IMR-90 (cell line): ENCODE data around the gene ROMO1. TPM values are rescaled to one million over a fixed set of nuclear protein-coding genes. Genes with fewer than 3 reads are reported as not detected.
A peak's percentile ranks its signal among the peaks of the same experiment; 100 is the strongest.

Experiments
- ATAC-seq: fragments of 200-7000 bp; cut with Tn5 transposase; 2 replicates; pipeline ENCODE4 v1.9.1; 2020; ENCODE audit warnings: low read depth, mild to moderate bottlenecking, moderate library complexity
- BruUV-seq: library from RNA; stranded (reverse); fragments of 400-500 nt; replicated peaks from 2 replicates; lab custom pipeline; 2021; lab: Mats Ljungman, UMichigan
- CTCF ChIA-PET: fragments of 300-600 bp; formaldehyde crosslinking; extraction: SDS; loops from one replicate; lab custom pipeline; 2021; ENCODE audit warnings: antibody characterized with exemption; lab: Yijun Ruan, JAX
- POLR2A ChIA-PET: fragments of 300-600 bp; sonication (Branson Sonifier 250); formaldehyde crosslinking; loops from one replicate; lab custom pipeline; 2022; ENCODE audit warnings: antibody characterized with exemption; ENCODE audit not compliant: unreplicated experiment; lab: Charles Lee
- DNase-seq: peaks from one replicate; pipeline ENCODE4 v3.0.0; 2013
- H2AFZ ChIP-seq: replicated peaks from 2 replicates; pipeline ENCODE3; 2013; ENCODE audit warnings: low read length, mild to moderate bottlenecking; ENCODE audit not compliant: poor library complexity
- H2AK5ac ChIP-seq: 2 replicates; pipeline ENCODE4 v1.6.1; 2013; ENCODE audit warnings: low read depth, low read length, inconsistent platforms
- H2AK9ac ChIP-seq: replicated peaks from 2 replicates; pipeline ENCODE3; 2013; ENCODE audit warnings: mild to moderate bottlenecking, low read depth, low read length, moderate library complexity; ENCODE audit not compliant: poor library complexity
- H2BK120ac ChIP-seq: 2 replicates; pipeline ENCODE4 v1.6.1; 2013; ENCODE audit warnings: low read depth, low read length, inconsistent platforms
- H2BK15ac ChIP-seq: 3 replicates; pipeline ENCODE4 v1.6.1; 2013; ENCODE audit warnings: low read depth, low read length, inconsistent platforms
- H2BK20ac ChIP-seq: 2 replicates; pipeline ENCODE4 v1.6.1; 2013; ENCODE audit warnings: low read depth, mild to moderate bottlenecking, inconsistent platforms, low read length, moderate library complexity
- H2BK5ac ChIP-seq: 2 replicates; pipeline ENCODE4 v1.6.1; 2013; ENCODE audit warnings: mild to moderate bottlenecking, low read depth, low read length, inconsistent platforms; ENCODE audit not compliant: poor library complexity, severe bottlenecking
- H3K14ac ChIP-seq: replicated peaks from 2 replicates; pipeline ENCODE4 v1.6.1; 2013; ENCODE audit warnings: low read depth, low read length, inconsistent platforms
- H3K18ac ChIP-seq: 2 replicates; pipeline ENCODE4 v1.6.1; 2013; ENCODE audit warnings: low read depth, low read length, control low read depth
- H3K23ac ChIP-seq: 2 replicates; pipeline ENCODE4 v1.6.1; 2013; ENCODE audit warnings: low read depth, low read length, inconsistent platforms
- H3K27ac ChIP-seq: 2 replicates; pipeline ENCODE4 v1.5.1; 2013; ENCODE audit warnings: mild to moderate bottlenecking, control low read depth, low read length; ENCODE audit not compliant: insufficient read depth
- H3K27me3 ChIP-seq: 2 replicates; pipeline ENCODE4 v1.6.1; 2013; ENCODE audit warnings: low read length; ENCODE audit not compliant: control insufficient read depth, insufficient read depth
- H3K36me3 ChIP-seq: 2 replicates; pipeline ENCODE4 v1.6.1; 2013; ENCODE audit warnings: low read length, mixed read lengths; ENCODE audit not compliant: control insufficient read depth, insufficient read depth
- H3K4ac ChIP-seq: 2 replicates; pipeline ENCODE4 v1.6.1; 2013; ENCODE audit warnings: low read depth, low read length, inconsistent platforms
- H3K4me1 ChIP-seq: 2 replicates; pipeline ENCODE4 v1.6.1; 2013; ENCODE audit warnings: low read length, mixed read lengths; ENCODE audit not compliant: control insufficient read depth, insufficient read depth
- H3K4me2 ChIP-seq: 2 replicates; pipeline ENCODE4 v1.6.1; 2013; ENCODE audit warnings: low read depth, mild to moderate bottlenecking, control low read depth, low read length, moderate library complexity
- H3K4me3 ChIP-seq: 2 replicates; pipeline ENCODE4 v1.5.1; 2013; ENCODE audit warnings: low read depth, mild to moderate bottlenecking, control low read depth, low read length, moderate library complexity; ENCODE audit not compliant: insufficient read depth
- H3K56ac ChIP-seq: 2 replicates; pipeline ENCODE4 v1.6.1; 2013; ENCODE audit warnings: low read length, inconsistent platforms; ENCODE audit not compliant: insufficient read depth; ENCODE audit errors: extremely low read depth
- H3K79me1 ChIP-seq, 2 experiments: 2 replicates each; pipeline ENCODE4 v1.6.1; 2013; ENCODE audit warnings: low read length in 2 of 2, inconsistent platforms in 1 of 2, low read depth in 1 of 2
- H3K9ac ChIP-seq: 2 replicates; pipeline ENCODE4 v1.6.1; 2013; ENCODE audit warnings: low read depth, low read length, control low read depth
- H3K9me1 ChIP-seq: 2 replicates; pipeline ENCODE4 v1.6.1; 2013; ENCODE audit warnings: low read length, inconsistent platforms; ENCODE audit not compliant: insufficient read depth
- H3K9me3 ChIP-seq: 2 replicates; pipeline ENCODE4 v1.6.1; 2013; ENCODE audit warnings: low read length; ENCODE audit not compliant: control insufficient read depth, insufficient read depth
- H4K20me1 ChIP-seq: 2 replicates; pipeline ENCODE4 v1.6.1; 2013; ENCODE audit warnings: low read length, inconsistent platforms; ENCODE audit not compliant: insufficient read depth
- H4K5ac ChIP-seq: 2 replicates; pipeline ENCODE4 v1.6.1; 2013; ENCODE audit warnings: mild to moderate bottlenecking, low read depth, low read length, control low read depth
- H4K8ac ChIP-seq, 2 experiments: 2 replicates each; pipeline ENCODE4 v1.6.1; 2013; ENCODE audit warnings: low read depth in 2 of 2, low read length in 2 of 2, control low read depth in 1 of 2, inconsistent platforms in 1 of 2
- H4K91ac ChIP-seq: 2 replicates; pipeline ENCODE4 v1.6.1; 2013; ENCODE audit warnings: low read depth, low read length, inconsistent platforms; ENCODE audit not compliant: insufficient read depth
- CEBPB ChIP-seq: IDR thresholded peaks from 2 replicates; pipeline ENCODE4 v1.6.1; 2012; ENCODE audit warnings: low read depth, low read length, improper control_type of control experiment
- ELK1 ChIP-seq: fragments of 150-350 bp; IDR thresholded peaks from 2 replicates; pipeline ENCODE4 v1.6.1; 2016; ENCODE audit warnings: low read depth, mild to moderate bottlenecking, low read length, moderate library complexity, borderline replicate concordance
- NFE2L2 ChIP-seq: fragments of 150-350 bp; IDR thresholded peaks from 2 replicates; pipeline ENCODE4 v1.6.1; 2016; ENCODE audit warnings: low read depth, mild to moderate bottlenecking, low read length
- RCOR1 ChIP-seq: IDR thresholded peaks from 2 replicates; pipeline ENCODE4 v1.6.1; 2012; ENCODE audit warnings: mild to moderate bottlenecking, low read length, improper control_type of control experiment; ENCODE audit not compliant: insufficient replicate concordance
- WGBS, 2 experiments: methylation state at CpG; one replicate each; pipeline versions ENCODE4 v1.1.5 to v1.1.7; 2013; ENCODE audit warnings: missing lambda C conversion rate in 2 of 2; ENCODE audit not compliant: insufficient read length in 1 of 2; ENCODE audit errors: extremely low coverage in 2 of 2; 5-methylcytosine and 5-hydroxymethylcytosine counted together
- dilution Hi-C: fragments of 300-500 bp; cut with HindIII; formaldehyde crosslinking; loops from one replicate; pipeline ENCODE4 v1.14.3; 2018; ENCODE audit warnings: low sequenced_read_pairs; ENCODE audit not compliant: unreplicated experiment
- in situ Hi-C: fragments of 300-500 bp; cut with MboI; formaldehyde crosslinking; loops from 3 replicates; pipeline ENCODE4 v1.14.3; 2019; ENCODE audit warnings: low sequenced_read_pairs, inconsistent platforms, mixed read lengths
- intact Hi-C: fragments of 100-400 bp; cut with micrococcal nuclease; formaldehyde crosslinking; loops from 2 replicates; pipeline ENCODE4 v1.10.0; 2022
- polyA plus RNA-seq, 3 experiments: library from polyadenylated mRNA; depleted of rRNA; stranded (reverse); fragments of >200 nt; gene quantifications; 2 replicates each; pipeline ENCODE4 v1.2.3, GENCODE V29; 2012; ENCODE audit warnings: low replicate concordance in 1 of 3
- total RNA-seq: library from RNA; depleted of rRNA; stranded (reverse); fragments of >200 nt; gene quantifications from 2 replicates; pipeline ENCODE4 v1.2.3, GENCODE V29; 2012
- TF ChIP-seq, protein P1 (sequence below): conservative IDR thresholded peaks from 2 replicates; pipeline ENCODE4 v1.5.1; 2012; ENCODE audit warnings: mild to moderate bottlenecking, low read depth, low read length, improper control_type of control experiment

The ROMO1 gene
- total and polyA plus RNA-seq, 2 of the 4 experiments (the other 2 are of a cell fraction) = 223 to 555 TPM

DNA sequence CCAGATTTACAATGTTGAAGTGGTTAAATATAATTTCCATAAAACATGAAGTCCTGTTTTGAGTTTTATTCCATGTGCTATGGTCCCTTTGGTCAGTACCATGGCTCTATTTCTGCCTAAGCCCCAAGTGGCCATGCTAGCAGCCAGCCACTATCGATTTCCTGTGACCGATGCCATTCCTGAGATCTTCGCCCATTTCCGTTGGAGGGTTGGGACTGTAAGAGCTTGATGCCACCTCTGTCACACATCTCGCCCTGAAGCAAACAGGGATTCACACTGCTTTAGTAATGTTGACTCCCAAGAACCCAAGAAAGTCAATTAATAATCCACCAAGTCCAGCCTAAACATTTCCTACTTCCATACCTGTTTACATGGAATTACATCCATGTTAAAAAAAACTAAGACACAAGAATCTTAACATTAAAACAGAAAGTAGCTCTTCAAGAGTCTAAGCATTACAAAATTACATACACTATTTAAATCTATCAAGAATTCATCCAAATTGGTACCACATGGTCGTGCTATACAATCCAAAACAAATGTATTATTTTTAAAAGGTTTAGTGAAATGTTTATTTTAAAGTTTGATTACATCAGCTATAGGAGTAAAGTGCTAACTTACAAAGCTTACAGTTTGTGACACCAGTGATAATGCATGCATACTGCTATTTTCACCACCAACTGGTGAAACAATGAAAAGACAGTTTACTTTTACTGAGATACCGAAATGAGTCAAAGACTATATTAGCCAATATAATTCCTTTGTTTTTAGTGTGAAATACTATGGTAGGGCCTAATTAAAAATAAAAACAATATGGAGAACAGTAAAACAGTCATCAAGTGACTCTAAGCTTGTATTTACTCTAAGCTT is 40.3 kb downstream of the ROMO1 start:
- H2BK120ac ChIP-seq = no peak overlapping the region
- no peak overlapping the region for H3K4ac ChIP-seq
- H4K5ac ChIP-seq = no peak overlapping the region
- no TSS peak for BruUV-seq
- no peaks in the 10 kb centered on the region for H3K27me3 ChIP-seq
- no peak overlapping the region for H4K91ac ChIP-seq
- intact Hi-C loops (loop anchor here (5.0 kb wide), 1 partner anchor 213 kb away; the partner anchor contains the start of gene SCAND1), dilution Hi-C loops (no loop called here), in situ Hi-C loops (loop anchor here (10.0 kb wide), 1 partner anchor 145 kb away; no protein-coding TSS in a partner anchor)
- WGBS, 2 experiments = 100% methylated on average over 4 of the region's 7 CpGs; no CpG with 5 or more reads in 1 of the 2 experiments
- ChIA-PET POLR2A (interaction anchor here (1.0 kb wide), 1 partner anchor 9 kb away, joined by 3 read pairs; no protein-coding TSS in a partner anchor), CTCF (interaction anchor here (0.6 to 0.8 kb wide), 2 partner anchors 136 to 770 kb away, joined by 3 to 4 read pairs; no protein-coding TSS in a partner anchor)
- no peaks in the 10 kb centered on the region for H3K9me3 ChIP-seq
- peaks cover 0 to 24% of the 10 kb centered on the region in 2 experiments; a peak in 2 of 4 replicates for H3K79me1 ChIP-seq
- no peak overlapping the region for H4K8ac ChIP-seq
- H3K4me2 ChIP-seq = peak overlapping the region; percentile 46
- H4K20me1 ChIP-seq = peaks cover 69% of the 10 kb centered on the region
- H2BK20ac ChIP-seq = no peak overlapping the region
- no peak overlapping the region for H2BK5ac ChIP-seq
- no peak overlapping the region; the same call in 1 of the 2 replicates for H3K4me3 ChIP-seq
- ATAC-seq (no peak), DNase-seq (peak; percentile 50)
- H3K9me1 ChIP-seq = peaks cover 4% of the 10 kb centered on the region
- H3K23ac ChIP-seq = peak overlapping the region; percentile 85
- no peak overlapping the region for H3K9ac ChIP-seq
- no peak for TF ChIP-seq ELK1
- TF ChIP-seq CEBPB = peak; percentile 12; the same call in 1 of the 2 replicates
- TF ChIP-seq RCOR1 = no peak
- TF ChIP-seq, protein P1, sequence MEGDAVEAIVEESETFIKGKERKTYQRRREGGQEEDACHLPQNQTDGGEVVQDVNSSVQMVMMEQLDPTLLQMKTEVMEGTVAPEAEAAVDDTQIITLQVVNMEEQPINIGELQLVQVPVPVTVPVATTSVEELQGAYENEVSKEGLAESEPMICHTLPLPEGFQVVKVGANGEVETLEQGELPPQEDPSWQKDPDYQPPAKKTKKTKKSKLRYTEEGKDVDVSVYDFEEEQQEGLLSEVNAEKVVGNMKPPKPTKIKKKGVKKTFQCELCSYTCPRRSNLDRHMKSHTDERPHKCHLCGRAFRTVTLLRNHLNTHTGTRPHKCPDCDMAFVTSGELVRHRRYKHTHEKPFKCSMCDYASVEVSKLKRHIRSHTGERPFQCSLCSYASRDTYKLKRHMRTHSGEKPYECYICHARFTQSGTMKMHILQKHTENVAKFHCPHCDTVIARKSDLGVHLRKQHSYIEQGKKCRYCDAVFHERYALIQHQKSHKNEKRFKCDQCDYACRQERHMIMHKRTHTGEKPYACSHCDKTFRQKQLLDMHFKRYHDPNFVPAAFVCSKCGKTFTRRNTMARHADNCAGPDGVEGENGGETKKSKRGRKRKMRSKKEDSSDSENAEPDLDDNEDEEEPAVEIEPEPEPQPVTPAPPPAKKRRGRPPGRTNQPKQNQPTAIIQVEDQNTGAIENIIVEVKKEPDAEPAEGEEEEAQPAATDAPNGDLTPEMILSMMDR = peak; percentile 31; the same call in 1 of the 2 replicates
- no peak for TF ChIP-seq NFE2L2
- no peak overlapping the region for H3K18ac ChIP-seq
- H3K56ac ChIP-seq = no peak overlapping the region
- H2AFZ ChIP-seq = peak overlapping the region; percentile 43
- H3K14ac ChIP-seq = peak overlapping the region; percentile 38
- H3K36me3 ChIP-seq = peaks cover 41% of the 10 kb centered on the region
- H2BK15ac ChIP-seq = no peak overlapping the region
- peak overlapping the region; percentile 44; the same call in 1 of the 2 replicates for H2AK5ac ChIP-seq
- H3K27ac ChIP-seq = peak overlapping the region; percentile 24; the same call in 1 of the 2 replicates
- H2AK9ac ChIP-seq = no peak overlapping the region
- peaks cover 6% of the 10 kb centered on the region for H3K4me1 ChIP-seq
